ENCODE measurements around the gene PGAM5. TPM values are rescaled to one million over a fixed set of nuclear protein-coding genes. Genes with fewer than 3 reads are reported as not detected.

The PGAM5 gene
- total RNA-seq, 1 donor from 2014 or later: 80.3 TPM

- FAIRE-seq: no peak
- H3K36me3 ChIP-seq (ENCODE audit: control insufficient read depth, insufficient read depth, low read length): peaks cover 17% of the 10 kb centered on the region
- TF ChIP-seq CTCF (IDR thresholded peaks at IDR 0.05; ENCODE audit: insufficient read depth, low read length, severe bottlenecking): no peak
- H3K4me3 ChIP-seq (ENCODE audit: low read depth, low read length): no peak overlapping the region
- no peaks in the 10 kb centered on the region for H3K27me3 ChIP-seq (ENCODE audit: control insufficient read depth, insufficient read depth, low read length)
- DNase-seq (ENCODE audit: low read depth): no peak
Measured at GRCh38 chr12:132717011-132717410, 6.4 kb downstream of the PGAM5 start.

- no peak for TF ChIP-seq CTCF (IDR thresholded peaks at IDR 0.05; ENCODE audit: insufficient read depth, low read length, severe bottlenecking)
- H3K27me3 ChIP-seq (ENCODE audit: control insufficient read depth, insufficient read depth, low read length): no peaks in the 10 kb centered on the region
- DNase-seq (ENCODE audit: low read depth) (no peak), FAIRE-seq (no peak)
- H3K4me3 ChIP-seq (ENCODE audit: low read depth, low read length): no peak overlapping the region
- H3K36me3 ChIP-seq (ENCODE audit: control insufficient read depth, insufficient read depth, low read length): peaks cover 17% of the 10 kb centered on the region
Measured at GRCh38 chr12:132717531-132718387, 7.1 kb downstream of the PGAM5 start.

- FAIRE-seq (no peak), DNase-seq (ENCODE audit: low read depth) (no peak)
- Histone ChIP-seq H3K36me3 (ENCODE audit: control insufficient read depth, insufficient read depth, low read length) (peaks cover 24% of the 10 kb centered on the region), H3K27me3 (ENCODE audit: control insufficient read depth, insufficient read depth, low read length) (no peaks in the 10 kb centered on the region), H3K4me3 (ENCODE audit: low read depth, low read length) (no peak overlapping the region)
- no peak for TF ChIP-seq CTCF (IDR thresholded peaks at IDR 0.05; ENCODE audit: insufficient read depth, low read length, severe bottlenecking)
Measured at GRCh38 chr12:132718644-132719043, 8.0 kb downstream of the PGAM5 start.

GRCh38 chr12:132719141-132719953 lies 8.7 kb downstream of the PGAM5 start:
- no peak overlapping the region for H3K4me3 ChIP-seq (ENCODE audit: low read depth, low read length)
- H3K36me3 ChIP-seq (ENCODE audit: control insufficient read depth, insufficient read depth, low read length): peaks cover 27% of the 10 kb centered on the region
- TF ChIP-seq CTCF (IDR thresholded peaks at IDR 0.05; ENCODE audit: insufficient read depth, low read length, severe bottlenecking): no peak
- DNase-seq (ENCODE audit: low read depth) (peak; percentile 36), FAIRE-seq (peak; percentile 83)
- H3K27me3 ChIP-seq (ENCODE audit: control insufficient read depth, insufficient read depth, low read length): no peaks in the 10 kb centered on the region

GRCh38 chr12:132719954-132720324 lies 9.3 kb downstream of the PGAM5 start:
- TF ChIP-seq CTCF (IDR thresholded peaks at IDR 0.05; ENCODE audit: insufficient read depth, low read length, severe bottlenecking): no peak
- peaks cover 32% of the 10 kb centered on the region for H3K36me3 ChIP-seq (ENCODE audit: control insufficient read depth, insufficient read depth, low read length)
- FAIRE-seq: no peak
- no peak overlapping the region for H3K4me3 ChIP-seq (ENCODE audit: low read depth, low read length)
- no peak for DNase-seq (ENCODE audit: low read depth)
- no peaks in the 10 kb centered on the region for H3K27me3 ChIP-seq (ENCODE audit: control insufficient read depth, insufficient read depth, low read length)
